SK-N-SH (cell line): ENCODE measurements around the gene NRDE2. TPM values are rescaled to one million over a fixed set of nuclear protein-coding genes. Genes with fewer than 3 reads are reported as not detected.

Experiments used
- CTCF ChIA-PET: fragments of 300-600, 350-600 bp; formaldehyde crosslinking; extraction: SDS; loops from one replicate; lab custom pipeline; 2021; lab: Yijun Ruan, JAX
- POLR2A ChIA-PET: fragments of 350-600 bp; sonication (Branson Sonifier 250); formaldehyde crosslinking; extraction: SDS; loops from one replicate; lab custom pipeline; 2020; ENCODE audit warnings: antibody characterized with exemption, inconsistent platforms; lab: Yijun Ruan, JAX
- DNase-seq: peaks from one replicate; pipeline ENCODE4 v3.0.0; 2012
- H2AFZ ChIP-seq: fragments of 200-600 bp; sonication (generic); 2 replicates; pipeline ENCODE4 v1.8.1; 2016; ENCODE audit warnings: antibody characterized with exemption, mild to moderate bottlenecking, low read depth
- H3F3A ChIP-seq: fragments of 200-600 bp; sonication (generic); replicated peaks from 2 replicates; pipeline ENCODE3; 2016; ENCODE audit warnings: antibody characterized with exemption, mild to moderate bottlenecking; ENCODE audit not compliant: insufficient read depth
- H3K27ac ChIP-seq, 2 experiments: fragments of 200-500 bp in 1 of 2; fragments of 200-600 bp in 1 of 2; sonication (Bioruptor generic) in 1 of 2; sonication (generic), shearing (Covaris generic) in 1 of 2; 2 replicates each; pipeline versions ENCODE4 v1.5.1 to v1.6.1; 2014 to 2016; ENCODE audit warnings: low read depth in 2 of 2, inconsistent platforms in 1 of 2, low read length in 1 of 2, mild to moderate bottlenecking in 1 of 2, mixed read lengths in 1 of 2
- H3K27me3 ChIP-seq: fragments of 200-600 bp; sonication (generic), shearing (Covaris generic); 2 replicates; pipeline ENCODE4 v1.6.1; 2016; ENCODE audit warnings: mixed run types; ENCODE audit not compliant: insufficient read depth
- H3K36me3 ChIP-seq, 2 experiments: fragments of 200-500 bp in 1 of 2; fragments of 200-600 bp in 1 of 2; sonication (Bioruptor generic) in 1 of 2; sonication (generic) in 1 of 2; replicated peaks in 1 of 2; 2 replicates each; pipeline versions ENCODE3 to v1.5.1; 2014 to 2016; ENCODE audit warnings: low read length in 1 of 2, mild to moderate bottlenecking in 1 of 2; ENCODE audit not compliant: insufficient read depth in 2 of 2, control insufficient read depth in 1 of 2
- H3K4me1 ChIP-seq, 2 experiments: fragments of 200-500 bp in 1 of 2; fragments of 200-600 bp in 1 of 2; sonication (Bioruptor generic) in 1 of 2; sonication (generic), shearing (Covaris generic) in 1 of 2; 2 replicates each; pipeline versions ENCODE4 v1.5.1 to v1.6.1; 2014 to 2016; ENCODE audit warnings: low read depth in 1 of 2, low read length in 1 of 2, mixed run types in 1 of 2; ENCODE audit not compliant: insufficient read depth in 2 of 2, control insufficient read depth in 1 of 2
- H3K4me2 ChIP-seq: fragments of 200-600 bp; sonication (generic), shearing (Covaris generic); 2 replicates; pipeline ENCODE4 v1.6.1; 2017; ENCODE audit warnings: mixed run types
- H3K4me3 ChIP-seq, 2 experiments: fragments of 200-500 bp in 1 of 2; fragments of 200-600 bp in 1 of 2; sonication (Bioruptor generic) in 1 of 2; sonication (generic), shearing (Covaris generic) in 1 of 2; 2 replicates each; pipeline versions ENCODE4 v1.5.1 to v1.8.1; 2014 to 2016; ENCODE audit warnings: low read depth in 2 of 2, inconsistent platforms in 1 of 2, low read length in 1 of 2, mild to moderate bottlenecking in 1 of 2, mixed read lengths in 1 of 2, moderate library complexity in 1 of 2
- H3K79me2 ChIP-seq: fragments of 200-600 bp; sonication (generic); 2 replicates; pipeline ENCODE4 v1.8.1; 2017; ENCODE audit warnings: mild to moderate bottlenecking; ENCODE audit not compliant: insufficient read depth
- H3K9ac ChIP-seq: fragments of 200-600 bp; sonication (generic); 2 replicates; pipeline ENCODE4 v1.6.1; 2017; ENCODE audit warnings: mixed run types
- H3K9me2 ChIP-seq: fragments of 200-600 bp; sonication (generic); 2 replicates; pipeline ENCODE4 v1.6.1; 2017; ENCODE audit warnings: mixed run types
- H3K9me3 ChIP-seq: fragments of 200-600 bp; sonication (generic); 2 replicates; pipeline ENCODE4 v1.6.1; 2017; ENCODE audit warnings: mixed run types, mild to moderate bottlenecking, moderate library complexity
- H4K20me1 ChIP-seq: fragments of 200-600 bp; sonication (generic); 2 replicates; pipeline ENCODE4 v1.6.1; 2017; ENCODE audit warnings: mild to moderate bottlenecking, mixed run types; ENCODE audit not compliant: insufficient read depth
- CHD2 ChIP-seq: fragments of 150-350 bp; IDR thresholded peaks from 2 replicates; pipeline ENCODE4 v1.6.1; 2018; ENCODE audit warnings: low read length; ENCODE audit not compliant: partially characterized antibody
- CTCF ChIP-seq: fragments of 200-600 bp; sonication (generic); IDR thresholded peaks from 2 replicates; pipeline ENCODE4 v1.6.1; 2017; ENCODE audit warnings: antibody characterized with exemption, mild to moderate bottlenecking, moderate library complexity
- EP300 ChIP-seq, 2 experiments: IDR thresholded peaks; 2 replicates each; pipeline versions ENCODE4 v1.4.0 to v1.6.1; 2012; ENCODE audit warnings: borderline replicate concordance in 1 of 2, low read depth in 1 of 2, low read length in 1 of 2
- FOSL2 ChIP-seq: IDR thresholded peaks from 2 replicates; pipeline ENCODE4 v1.4.0; 2012; ENCODE audit warnings: low read depth, mild to moderate bottlenecking, moderate library complexity, borderline replicate concordance
- FOXJ3 ChIP-seq: sonication (generic); formaldehyde crosslinking; IDR thresholded peaks from 2 replicates; pipeline ENCODE4 v1.5.1; 2020; ENCODE audit warnings: mild to moderate bottlenecking, missing genetic modification reagents
- FOXM1 ChIP-seq: IDR thresholded peaks from 2 replicates; pipeline ENCODE4 v1.4.0; 2012; ENCODE audit warnings: low read depth, mild to moderate bottlenecking
- GATA2 ChIP-seq: sonication (generic); formaldehyde crosslinking; IDR thresholded peaks from 2 replicates; pipeline ENCODE4 v1.5.0; 2020; ENCODE audit warnings: mild to moderate bottlenecking, missing genetic modification reagents
- MEF2A ChIP-seq: IDR thresholded peaks from 2 replicates; pipeline ENCODE4 v1.4.0; 2012; ENCODE audit warnings: low read depth, borderline replicate concordance
- NFIC ChIP-seq: IDR thresholded peaks from 2 replicates; pipeline ENCODE4 v1.4.0; 2012; ENCODE audit warnings: borderline replicate concordance
- PBX3 ChIP-seq: IDR thresholded peaks from 2 replicates; pipeline ENCODE4; 2012
- POLR2AphosphoS5 ChIP-seq: IDR thresholded peaks from 2 replicates; pipeline ENCODE4 v1.6.1; 2012; ENCODE audit warnings: low read depth, low read length
- RCOR1 ChIP-seq: fragments of 150-350 bp; IDR thresholded peaks from 2 replicates; pipeline ENCODE4 v1.6.1; 2017; ENCODE audit warnings: antibody characterized with exemption, low read length
- REST ChIP-seq: IDR thresholded peaks from 2 replicates; pipeline ENCODE4 v1.6.1; 2012; ENCODE audit warnings: mild to moderate bottlenecking, low read depth, low read length, moderate library complexity
- RFX5 ChIP-seq: IDR thresholded peaks from 2 replicates; pipeline ENCODE4 v1.6.1; 2012; ENCODE audit warnings: mild to moderate bottlenecking, improper control_type of control experiment, low read length
- TAF1 ChIP-seq: IDR thresholded peaks from 2 replicates; pipeline ENCODE4 v1.6.1; 2012; ENCODE audit warnings: low read depth, mild to moderate bottlenecking, low read length, moderate library complexity, borderline replicate concordance
- TCF12 ChIP-seq: IDR thresholded peaks from 2 replicates; pipeline ENCODE4 v1.4.0; 2012
- USF2 ChIP-seq: fragments of 150-350 bp; IDR thresholded peaks from 2 replicates; pipeline ENCODE4 v1.6.1; 2017; ENCODE audit warnings: antibody characterized with exemption, low read length, low read depth, borderline replicate concordance
- WGBS: methylation state at CpG from one replicate; pipeline ENCODE4 v1.1.6; 2017; ENCODE audit warnings: low lambda C conversion rate; 5-methylcytosine and 5-hydroxymethylcytosine counted together
- polyA plus RNA-seq, 3 experiments: library from polyadenylated mRNA; depleted of rRNA; stranded (reverse); fragments of >200 nt; gene quantifications; 2 replicates each; pipeline ENCODE4 v1.2.3, GENCODE V29; 2012

NRDE2 gene
- polyA plus RNA-seq, 1 of the 3 experiments (the other 2 are of a cell fraction), result 11.3 TPM

- H2AFZ ChIP-seq, result no peak overlapping the region
- TF ChIP-seq MEF2A, result no peak
- TF ChIP-seq EP300 (IDR thresholded peaks at IDR 0.05; ENCODE audit: borderline replicate concordance in 1 of 2, low read depth in 1 of 2, low read length in 1 of 2), result no peak
- TF ChIP-seq PBX3, result no peak
- H3K27ac ChIP-seq, result no peak overlapping the region
- H3K4me2 ChIP-seq, result no peak overlapping the region
- DNase-seq, result no peak
- H3F3A ChIP-seq, result peaks cover 12% of the 10 kb centered on the region
- H3K9ac ChIP-seq, result no peak overlapping the region
- no peaks in the 10 kb centered on the region for H3K9me2 ChIP-seq
- H3K36me3 ChIP-seq, result peaks cover 13 to 46% of the 10 kb centered on the region in 2 experiments
- 0 out of 2 replicates have a peak, but pooled peaks cover 3% of the 10 kb centered on the region for H4K20me1 ChIP-seq
- H3K4me1 ChIP-seq, result no peaks in the 10 kb centered on the region; a peak in 1 of 4 replicates
- H3K4me3 ChIP-seq, result no peak overlapping the region
- WGBS, result 99% methylated on average over 4 of the region's 4 CpGs
- ChIA-PET CTCF (interaction anchor here (0.6 to 4.1 kb wide), 6 partner anchors 10 to 461 kb away, joined by 3 to 50 read pairs (median 5); no protein-coding TSS in a partner anchor), POLR2A (no interaction called here)
- H3K79me2 ChIP-seq, result no peaks in the 10 kb centered on the region
- H3K9me3 ChIP-seq, result no peaks in the 10 kb centered on the region
- H3K27me3 ChIP-seq, result no peaks in the 10 kb centered on the region
Observed at GRCh38 chr14:90303473-90303872, 28.3 kb downstream of the NRDE2 start.

GRCh38 chr14:90302529-90303303 is 29.0 kb downstream of the NRDE2 start:
- Histone ChIP-seq H3K79me2 (no peaks in the 10 kb centered on the region), H3K9me3 (no peaks in the 10 kb centered on the region), H3F3A (peaks cover 12% of the 10 kb centered on the region), H3K27ac (no peak overlapping the region; a peak in 1 of 4 replicates), H3K9ac (no peak overlapping the region), H3K4me2 (no peak overlapping the region), H3K4me1 (no peaks in the 10 kb centered on the region; a peak in 1 of 4 replicates), H4K20me1 (0 out of 2 replicates have a peak, but pooled peaks cover 3% of the 10 kb centered on the region), H3K27me3 (no peaks in the 10 kb centered on the region), H2AFZ (no peak overlapping the region), H3K4me3 (no peak overlapping the region), H3K36me3 (peaks cover 11 to 50% of the 10 kb centered on the region in 2 experiments), H3K9me2 (no peaks in the 10 kb centered on the region)
- no peak for DNase-seq
- CTCF ChIA-PET, result interaction anchor here (0.6 to 4.1 kb wide), 19 partner anchors 9 to 869 kb away, joined by 3 to 50 read pairs (median 5); no protein-coding TSS in a partner anchor
- POLR2A ChIA-PET, result interaction anchor here (1.0 kb wide), 1 partner anchor 150 kb away, joined by 3 read pairs; no protein-coding TSS in a partner anchor
- WGBS, result 92% methylated on average over 10 of the region's 10 CpGs
- TF ChIP-seq FOXJ3 (CRISPR knock-in tag) (no peak), CHD2 (no peak), POLR2AphosphoS5 (no peak), FOSL2 (no peak), REST (no peak), PBX3 (no peak), USF2 (no peak), NFIC (no peak), CTCF (no peak), TAF1 (no peak), TCF12 (no peak), RCOR1 (no peak), RFX5 (no peak), FOXM1 (no peak), GATA2 (CRISPR knock-in tag) (no peak)
